GM21360 (cell line): ENCODE results near the gene MC1R.
"Not testable (repeated sequence)": the region's sequence is repeated elsewhere in the genome, so short reads cannot be mapped to it uniquely, and the experiment has no call there.

Experiments used
- ATAC-seq: cut with Tn5 transposase; IDR thresholded peaks from one replicate; pipeline ENCODE4 v1.9.1; 2021; ENCODE audit warnings: mild to moderate bottlenecking, moderate library complexity; ENCODE audit not compliant: unreplicated experiment

The MC1R gene

DNA sequence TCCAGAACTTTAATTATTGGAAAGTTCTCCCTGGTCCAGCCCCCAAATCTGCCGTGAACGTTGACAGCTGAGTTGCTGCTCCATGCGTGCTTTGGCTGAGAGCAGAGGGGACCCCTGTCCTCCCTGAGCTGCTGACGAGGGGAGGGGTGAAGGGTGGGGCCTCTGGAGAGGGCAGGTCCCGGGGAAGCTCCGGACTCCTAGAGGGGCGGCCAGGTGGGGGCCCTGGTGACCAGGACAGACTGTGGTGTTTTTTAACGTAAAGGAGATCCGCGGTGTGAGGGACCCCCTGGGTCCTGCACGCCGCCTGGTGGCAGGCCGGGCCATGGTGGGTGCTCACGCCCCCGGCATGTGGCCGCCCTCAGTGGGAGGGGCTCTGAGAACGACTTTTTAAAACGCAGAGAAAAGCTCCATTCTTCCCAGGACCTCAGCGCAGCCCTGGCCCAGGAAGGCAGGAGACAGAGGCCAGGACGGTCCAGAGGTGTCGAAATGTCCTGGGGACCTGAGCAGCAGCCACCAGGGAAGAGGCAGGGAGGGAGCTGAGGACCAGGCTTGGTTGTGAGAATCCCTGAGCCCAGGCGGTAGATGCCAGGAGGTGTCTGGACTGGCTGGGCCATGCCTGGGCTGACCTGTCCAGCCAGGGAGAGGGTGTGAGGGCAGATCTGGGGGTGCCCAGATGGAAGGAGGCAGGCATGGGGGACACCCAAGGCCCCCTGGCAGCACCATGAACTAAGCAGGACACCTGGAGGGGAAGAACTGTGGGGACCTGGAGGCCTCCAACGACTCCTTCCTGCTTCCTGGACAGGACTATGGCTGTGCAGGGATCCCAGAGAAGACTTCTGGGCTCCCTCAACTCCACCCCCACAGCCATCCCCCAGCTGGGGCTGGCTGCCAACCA, at the start of gene MC1R:
Gene MC1R, plus strand, starts transcription at position 410 of the 895 bp plus-strand sequence. Its CDS starts 397 bp downstream, at position 807.
- no peak for ATAC-seq

DNA sequence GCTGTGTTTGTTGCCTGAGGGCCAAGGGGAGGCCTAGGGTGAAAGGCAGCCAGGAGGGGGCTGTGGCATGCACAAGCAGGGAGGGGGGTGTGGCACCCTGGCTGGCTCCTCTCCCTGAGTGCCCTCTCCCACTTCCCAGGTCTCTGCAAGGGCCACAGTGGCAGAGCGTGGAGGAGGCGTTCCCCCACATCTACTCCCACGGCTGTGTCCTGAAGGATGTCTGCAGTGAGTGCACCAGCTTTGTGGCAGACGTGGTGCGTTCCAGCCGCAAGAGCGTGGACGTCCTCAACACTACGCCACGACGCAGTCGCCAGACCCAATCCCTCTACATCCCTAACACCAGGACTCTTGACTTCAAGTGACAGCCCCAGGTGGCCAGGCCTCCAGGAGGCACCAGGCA, 48.8 kb upstream of the MC1R start:
- ATAC-seq, result no peak

DNA sequence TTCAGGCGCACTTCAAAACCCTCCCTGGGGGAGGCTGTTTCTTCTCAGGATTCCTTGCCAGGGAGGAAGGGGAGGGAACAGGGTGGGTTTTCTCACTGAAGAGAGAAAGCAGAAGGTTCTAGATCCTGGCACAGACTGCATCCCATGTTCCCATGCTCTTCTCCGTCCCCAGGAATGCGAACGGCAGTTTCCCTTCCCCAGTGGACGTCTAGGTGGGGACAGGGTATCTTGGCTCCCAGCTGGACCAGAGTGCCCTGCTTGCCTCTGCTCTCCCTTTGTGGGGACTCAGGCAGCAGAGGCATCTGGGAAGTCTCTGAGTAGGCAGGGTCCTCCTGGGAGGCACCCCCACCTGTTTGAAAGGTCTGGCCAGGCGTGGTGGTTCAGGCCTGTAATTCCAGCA, 48.2 kb upstream of the MC1R start:
- ATAC-seq, result no peak

- no peak for ATAC-seq
Measured at GRCh38 chr16:89871895-89872294, 46.8 kb upstream of the MC1R start.

GRCh38 chr16:89873109-89873971, 45.3 kb upstream of the MC1R start, which contains the start of gene TCF25:
Gene TCF25 (plus strand): TSS chr16:89873592. CDS start chr16:89873668, 76 bp downstream.
- ATAC-seq, result peak; percentile 36

DNA sequence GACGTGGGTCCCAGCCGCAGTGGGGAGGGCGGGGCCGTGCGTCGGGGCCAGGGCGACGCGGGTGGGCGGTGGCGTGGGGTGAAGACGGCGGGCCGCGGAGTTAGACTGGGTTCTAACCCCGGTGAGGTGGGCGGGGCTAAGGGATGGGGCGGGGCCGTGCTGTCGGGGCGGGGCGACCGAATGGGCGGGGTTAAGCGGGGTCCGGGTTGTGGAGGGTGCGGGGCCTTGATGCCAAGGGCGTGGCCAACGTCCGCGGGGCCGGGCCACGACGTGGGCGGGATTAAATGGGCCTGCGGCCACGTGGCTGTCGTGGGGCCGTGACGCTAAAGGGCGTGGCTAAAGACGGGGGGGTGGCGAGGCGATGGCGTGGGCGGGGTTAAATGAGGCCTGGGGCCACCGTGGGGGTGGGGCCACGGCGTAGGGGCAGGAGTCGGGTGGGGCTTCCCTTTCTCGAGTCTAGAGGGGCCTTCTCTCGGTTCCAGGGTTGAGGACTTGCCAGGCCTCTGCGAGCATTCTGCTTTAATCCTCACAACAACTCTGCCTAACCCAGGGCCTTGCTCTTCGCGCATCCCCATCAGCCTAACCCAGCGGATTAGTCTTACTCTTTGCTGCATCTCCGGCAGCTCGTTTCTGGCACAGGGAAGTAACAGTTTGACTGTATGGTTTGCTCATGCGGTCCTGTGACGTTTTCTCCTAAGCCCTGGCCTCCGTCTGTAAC, 44.5 kb upstream of the MC1R start:
- ATAC-seq, result peak; percentile 62

DNA sequence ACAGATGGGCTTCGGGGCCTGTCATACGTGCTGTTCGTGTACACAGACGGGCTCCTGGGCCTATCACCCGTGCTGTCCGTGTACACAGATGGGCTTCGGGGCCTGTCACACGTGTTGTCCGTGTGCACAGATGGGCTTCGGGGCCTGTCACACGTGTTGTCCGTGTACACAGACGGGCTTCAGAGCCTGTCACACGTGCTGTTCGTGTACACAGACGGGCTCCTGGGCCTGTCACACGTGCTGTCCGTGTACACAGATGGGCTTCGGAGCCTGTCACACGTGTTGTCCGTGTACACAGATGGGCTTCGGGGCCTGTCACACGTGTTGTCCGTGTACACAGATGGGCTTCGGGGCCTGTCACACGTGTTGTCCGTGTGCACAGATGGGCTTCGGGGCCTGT, 39.5 kb upstream of the MC1R start:
- ATAC-seq, result not testable (repeated sequence)

DNA sequence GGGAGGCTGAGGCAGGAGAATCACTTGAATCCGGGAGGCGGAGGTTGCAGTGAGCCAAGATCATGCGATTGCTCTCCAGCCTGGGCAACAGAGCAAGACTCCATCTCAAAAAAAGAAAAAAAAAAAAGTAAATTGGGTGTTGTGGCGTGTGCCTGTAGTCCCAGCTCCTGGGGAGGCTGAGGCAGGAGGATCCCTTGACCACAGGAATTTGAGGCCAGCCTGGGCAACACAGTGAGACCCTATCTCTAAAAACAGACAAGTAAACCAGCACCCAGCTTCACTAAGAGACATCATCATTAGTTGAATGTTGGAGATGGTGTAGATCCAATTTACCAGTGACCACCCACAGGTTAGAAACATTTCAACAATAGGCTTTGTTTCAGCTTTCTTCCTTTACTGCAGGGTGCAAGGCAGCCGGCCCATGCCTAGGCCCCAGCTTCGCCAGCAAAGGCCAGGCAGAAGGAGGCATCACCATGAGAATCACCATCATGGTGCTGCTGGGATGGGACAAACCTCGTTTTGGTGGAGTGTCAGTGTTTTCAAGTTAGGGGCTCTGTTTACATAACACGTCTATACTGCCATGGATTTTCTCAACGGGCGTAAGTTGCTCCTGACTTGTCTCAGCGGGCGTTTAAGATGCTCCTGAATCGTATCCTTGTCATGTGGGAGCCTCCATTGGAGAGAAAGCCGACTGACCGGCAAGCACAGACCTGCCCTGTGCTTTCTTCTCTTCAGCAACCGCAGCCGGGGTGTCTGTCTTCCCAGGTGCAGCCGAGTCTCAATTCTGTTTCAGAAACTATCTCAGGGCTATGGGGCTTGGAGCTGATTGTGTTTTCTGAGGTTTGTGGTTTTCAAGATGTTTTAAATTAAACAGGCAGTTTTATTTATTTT, 37.9 kb upstream of the MC1R start:
- no peak for ATAC-seq

DNA sequence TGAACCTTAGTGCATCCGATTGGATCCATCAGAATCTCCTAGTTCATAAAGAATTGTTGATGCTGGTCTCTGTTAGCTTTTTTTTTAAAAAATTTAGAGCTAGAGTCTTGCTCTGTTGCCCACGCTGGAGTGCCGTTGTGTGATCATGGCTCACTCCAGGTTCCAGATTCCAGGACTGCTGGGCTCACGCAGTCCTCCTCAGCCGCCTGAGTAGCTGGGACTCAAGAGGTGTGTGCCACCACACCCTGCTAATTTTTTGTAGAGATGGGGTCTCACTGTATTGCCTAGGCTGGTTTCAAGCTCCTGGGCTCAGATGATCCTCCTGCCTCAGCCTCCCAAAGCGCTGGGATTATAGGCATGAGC, 37.3 kb upstream of the MC1R start:
- ATAC-seq, result no peak

- no peak for ATAC-seq
Measured at GRCh38 chr16:89883346-89884040, 35.2 kb upstream of the MC1R start.

DNA sequence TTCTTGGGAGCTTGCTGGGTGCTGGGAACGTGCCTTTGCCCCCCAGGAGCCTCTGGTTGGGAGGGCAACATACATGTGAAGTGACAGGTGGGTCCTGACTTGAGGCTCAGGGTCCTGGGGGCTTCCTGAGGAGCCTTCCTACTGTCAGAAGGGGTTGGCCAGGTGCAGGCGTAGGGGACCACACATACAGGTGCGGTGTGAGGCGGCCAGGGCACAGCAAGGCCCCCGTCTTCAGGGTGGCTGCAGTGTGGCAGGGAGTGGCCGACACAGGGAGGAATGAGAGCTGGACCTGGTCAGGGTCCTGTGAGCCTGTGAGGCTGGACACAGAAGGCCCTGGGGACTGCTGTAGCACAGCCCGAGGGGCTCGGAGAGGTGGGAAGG, 34.6 kb upstream of the MC1R start:
- ATAC-seq, result no peak

- ATAC-seq, result no peak
Measured at GRCh38 chr16:89887243-89887642, 31.4 kb upstream of the MC1R start.

- no peak for ATAC-seq
Measured at GRCh38 chr16:89890200-89890599, 28.5 kb upstream of the MC1R start.

DNA sequence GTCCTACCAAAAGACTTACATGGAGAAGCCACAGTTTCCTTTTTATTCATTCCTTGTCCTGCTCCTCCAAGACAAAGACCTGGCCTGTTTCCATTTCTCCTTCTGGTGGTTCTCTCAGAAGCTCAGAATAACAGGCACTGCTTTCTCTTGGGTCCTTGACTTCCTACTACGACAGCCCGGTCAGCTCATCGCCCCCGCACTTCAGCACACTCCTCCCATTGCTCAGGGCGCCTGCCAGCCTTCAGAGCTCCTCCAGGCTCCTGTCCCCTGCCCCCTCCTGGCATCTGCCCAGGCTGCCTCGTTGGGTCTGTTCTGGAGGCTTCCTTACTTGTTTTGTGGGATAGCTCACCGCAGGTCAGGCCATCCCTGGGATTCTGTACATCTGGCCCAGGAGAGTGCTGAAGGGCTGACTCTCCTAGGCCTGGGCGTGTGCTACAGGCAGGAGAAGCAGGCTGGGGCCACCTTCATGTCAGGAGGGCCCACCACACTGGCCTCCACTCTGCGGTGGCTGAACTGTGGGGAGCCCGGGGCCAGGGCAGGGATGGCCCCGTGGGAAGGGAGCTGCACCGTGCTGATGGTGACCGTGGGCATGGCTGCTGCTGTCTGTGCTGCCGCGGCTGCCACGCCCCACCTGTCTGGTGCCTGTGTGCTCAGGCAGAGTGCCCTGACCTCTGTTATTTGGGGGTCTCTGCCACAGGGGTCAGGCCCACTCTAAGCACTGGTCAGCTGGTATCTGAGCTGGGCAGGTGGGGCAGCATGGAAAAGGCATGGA, 27.6 kb upstream of the MC1R start:
- ATAC-seq, result no peak

- no peak for ATAC-seq
Measured at GRCh38 chr16:89892055-89892630, 26.5 kb upstream of the MC1R start.

DNA sequence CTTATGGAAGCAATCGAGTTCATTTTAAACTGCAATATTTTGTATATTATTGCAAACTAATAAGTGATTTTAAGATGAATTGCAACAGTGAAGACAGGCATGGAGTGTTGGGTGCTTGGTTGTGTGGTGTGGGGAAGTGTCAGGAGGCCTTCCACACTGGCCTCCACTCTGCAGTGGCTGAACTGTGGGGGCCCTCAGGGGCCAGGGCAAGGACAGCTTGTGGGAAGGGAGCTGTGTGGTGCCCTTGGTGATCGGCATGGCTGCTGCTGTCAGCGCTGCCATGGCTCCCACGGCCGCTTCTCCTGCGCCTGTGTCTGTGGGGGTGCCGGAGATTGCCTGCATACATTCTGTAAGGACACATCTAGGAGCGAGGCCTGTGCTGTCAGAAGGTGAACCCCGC, 26.0 kb upstream of the MC1R start:
- no peak for ATAC-seq

- ATAC-seq, result no peak
Measured at GRCh38 chr16:89893642-89894548, 24.8 kb upstream of the MC1R start.
